Aorta (tissue), 5 donors: ENCODE measurements around the gene KIF1A. TPM values are rescaled to one million over a fixed set of nuclear protein-coding genes. Genes with fewer than 3 reads are reported as not detected.

Source experiments
- ATAC-seq: fragments of 200-7000 bp; cut with Tn5 transposase; one replicate; pipeline ENCODE4 v1.9.1; 2022; ENCODE audit warnings: moderate library complexity; ENCODE audit not compliant: low FRiP score
- DNase-seq, 2 donors: peaks; one replicate each; pipeline ENCODE4 v3.0.0-alpha.2; 2020
- H3K27ac ChIP-seq, 2 donors: one replicate each; pipeline ENCODE4 v1.5.1; 2013; ENCODE audit warnings: low read length in 2 of 2, mild to moderate bottlenecking in 2 of 2, moderate library complexity in 2 of 2, control low read depth in 1 of 2, inconsistent platforms in 1 of 2, low read depth in 1 of 2
- H3K27me3 ChIP-seq, 2 donors: one replicate each; pipeline ENCODE4 v1.6.1; 2013; ENCODE audit warnings: control low read depth in 1 of 2, low read length in 1 of 2, mild to moderate bottlenecking in 1 of 2, moderate library complexity in 1 of 2; ENCODE audit not compliant: insufficient read depth in 2 of 2, control insufficient read depth in 1 of 2
- H3K36me3 ChIP-seq, 2 donors: one replicate each; pipeline ENCODE4 v1.6.1; 2013; ENCODE audit warnings: control low read depth in 1 of 2, low read length in 1 of 2, mild to moderate bottlenecking in 1 of 2; ENCODE audit not compliant: insufficient read depth in 2 of 2, control insufficient read depth in 1 of 2
- H3K4me1 ChIP-seq, 2 donors: one replicate each; pipeline ENCODE4 v1.6.1; 2013; ENCODE audit warnings: low read length in 2 of 2, control low read depth in 1 of 2, mild to moderate bottlenecking in 1 of 2, moderate library complexity in 1 of 2; ENCODE audit not compliant: insufficient read depth in 2 of 2, control insufficient read depth in 1 of 2
- H3K4me3 ChIP-seq, 2 donors: one replicate each; pipeline ENCODE4 v1.5.1; 2013; ENCODE audit warnings: low read length in 2 of 2, control low read depth in 1 of 2, mild to moderate bottlenecking in 1 of 2
- H3K9me3 ChIP-seq: one replicate; pipeline ENCODE4 v1.6.1; 2013; ENCODE audit warnings: mild to moderate bottlenecking, low read length; ENCODE audit not compliant: control insufficient read depth
- WGBS, 2 donors: extraction: QIAGEN DNeasy Blood & Tissue Kit; methylation state at CpG; one replicate each; pipeline ENCODE4 v1.1.7; 2013; 5-methylcytosine and 5-hydroxymethylcytosine counted together
- intact Hi-C, 2 donors: fragments of 100-400 bp; cut with DNase I; formaldehyde crosslinking; loops; one replicate each; pipeline versions ENCODE4 v1.14.2 to v1.15.0; 2022
- polyA plus RNA-seq, 2 donors: library from polyadenylated mRNA; stranded (reverse); fragments of 200-250 nt; gene quantifications; one replicate each; pipeline ENCODE4 v1.2.3, GENCODE V29; 2013
- total RNA-seq, 2 donors: library from RNA; stranded (reverse); fragmentation: NEBNext Ultra II Directional; extraction: Animal tissue kit (Norgen Biotek cat#: 25700); gene quantifications; one replicate each; pipeline ENCODE4 v1.2.1, GENCODE V29; 2021
- donor health status: healthy with polysubstance abuse.
- donor health status: Bipolar disorder and iron deficiency.
- donor health status: DM: no; HTN: no; CAD: no.
- donor health status: DM: no; HTN: no; CAD: no.
- donor health status: DM: yes; HTN: yes; CAD: no.

The KIF1A gene
- total and polyA plus RNA-seq, 4 donors: 0.25 to 0.78 (median 0.72) TPM; not detected in 1

DNA sequence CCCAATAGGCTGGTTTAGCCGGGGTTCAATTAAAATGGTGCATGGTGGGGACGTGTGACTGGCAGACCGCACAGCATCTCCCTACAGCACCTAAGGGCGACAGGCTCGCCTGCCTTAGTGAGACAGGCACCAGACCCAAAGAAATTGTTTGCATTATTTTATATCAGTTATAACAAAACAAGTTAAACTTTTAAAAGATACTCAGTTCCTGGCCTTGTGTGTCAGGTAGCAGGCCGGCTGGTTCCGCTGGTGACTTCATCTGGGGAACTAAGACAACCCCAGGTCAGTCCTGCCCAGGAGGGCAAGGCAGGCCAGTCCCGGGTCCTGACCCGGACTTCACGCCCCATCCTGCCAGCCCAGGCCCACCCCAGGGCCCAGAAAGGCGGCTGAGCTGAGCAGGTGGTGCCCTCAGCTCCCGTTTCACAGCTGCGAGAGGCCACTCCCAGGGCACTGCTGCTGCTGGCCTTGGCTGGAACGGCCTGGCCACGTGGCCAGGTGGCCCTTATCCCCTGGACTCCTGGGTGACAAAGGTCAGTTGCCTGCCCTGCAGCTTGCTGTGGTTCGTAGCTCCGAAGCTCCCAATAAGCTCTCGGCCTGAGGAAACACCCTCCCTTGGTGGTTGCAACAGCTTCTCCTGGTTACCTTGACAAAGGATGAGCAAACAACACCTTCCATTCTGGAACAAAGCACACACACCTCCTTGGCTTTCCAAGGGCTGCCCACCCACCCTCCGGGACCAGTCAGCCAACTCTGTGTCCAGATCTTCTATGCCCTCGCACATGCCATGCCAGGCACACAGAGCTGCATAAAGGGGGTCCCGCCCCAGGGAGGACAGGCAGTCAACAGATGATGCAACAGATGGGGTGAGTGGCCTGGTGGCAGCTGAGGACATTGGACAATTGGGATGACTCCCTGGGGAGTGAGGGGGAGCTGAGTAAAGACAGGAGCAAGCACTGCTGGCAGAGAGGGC, 37.3 kb upstream of the KIF1A start:
- intact Hi-C loops: loop anchor here in 1 of 2 donors (10.0 kb wide), 1 partner anchor 367 kb away; no protein-coding TSS in a partner anchor
- peak; percentile 20 for ATAC-seq

DNA sequence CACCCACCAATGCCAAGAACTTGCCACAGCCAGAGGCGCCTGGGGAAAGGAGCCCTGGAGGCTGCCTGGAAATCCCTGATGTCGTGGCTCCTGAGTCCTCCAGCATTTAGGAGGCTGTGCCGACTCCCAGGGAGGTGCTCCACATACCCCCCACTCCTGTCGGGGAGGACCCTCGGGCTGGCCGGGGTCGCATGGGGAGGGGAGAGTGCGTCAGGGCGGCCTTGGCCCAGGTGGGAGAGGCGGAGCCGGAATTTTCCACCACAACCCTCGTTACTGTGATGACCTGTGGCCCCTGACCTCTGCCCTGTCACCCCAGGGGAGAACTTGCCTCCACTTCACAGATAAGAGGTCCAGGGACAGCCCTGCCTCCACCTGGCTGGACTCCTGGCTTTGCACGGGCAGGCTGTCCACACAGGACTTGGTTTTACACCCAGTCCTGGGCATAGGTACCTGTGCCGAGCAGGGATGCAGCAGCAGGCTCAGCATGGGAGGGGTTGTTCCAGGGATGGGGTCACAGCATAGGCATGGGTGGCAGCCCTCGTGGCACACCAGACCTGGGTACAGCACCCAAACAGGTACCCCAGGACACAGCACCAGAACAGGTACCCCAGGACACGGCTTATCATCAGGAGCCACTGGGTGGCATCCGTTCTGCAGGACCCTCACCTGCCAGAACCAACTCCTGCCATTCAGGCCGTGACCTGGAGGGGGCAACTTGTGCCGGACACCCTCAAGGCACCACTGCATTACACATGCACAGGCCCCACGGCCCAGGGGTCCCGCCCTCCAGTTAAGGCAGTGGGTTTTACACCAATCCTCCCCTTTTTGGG, 36.3 kb upstream of the KIF1A start:
- H3K9me3 ChIP-seq: no peaks in the 10 kb centered on the region
- 70 to 73% methylated on average over 21 of the region's 21 CpGs for WGBS, 2 donors
- ATAC-seq (no peak), DNase-seq (peak; percentile 34 to 74)
- no peaks in the 10 kb centered on the region for H3K4me1 ChIP-seq
- no peak overlapping the region for H3K4me3 ChIP-seq
- intact Hi-C loops: loop anchor here in 1 of 2 donors (10.0 kb wide), 1 partner anchor 368 kb away; no protein-coding TSS in a partner anchor
- H3K36me3 ChIP-seq: no peaks in the 10 kb centered on the region
- H3K27me3 ChIP-seq: no peaks in the 10 kb centered on the region
- no peak overlapping the region for H3K27ac ChIP-seq

More for the DNA sequence above, 37.3 kb upstream of the KIF1A start:
- WGBS, 2 donors: 80 to 84% methylated on average over 21 of the region's 21 CpGs
- no peaks in the 10 kb centered on the region for H3K27me3 ChIP-seq
- no peak overlapping the region for H3K4me3 ChIP-seq
- no peaks in the 10 kb centered on the region for H3K4me1 ChIP-seq
- H3K9me3 ChIP-seq: no peaks in the 10 kb centered on the region
- DNase-seq: no peak
- no peak overlapping the region for H3K27ac ChIP-seq
- no peaks in the 10 kb centered on the region for H3K36me3 ChIP-seq

DNA sequence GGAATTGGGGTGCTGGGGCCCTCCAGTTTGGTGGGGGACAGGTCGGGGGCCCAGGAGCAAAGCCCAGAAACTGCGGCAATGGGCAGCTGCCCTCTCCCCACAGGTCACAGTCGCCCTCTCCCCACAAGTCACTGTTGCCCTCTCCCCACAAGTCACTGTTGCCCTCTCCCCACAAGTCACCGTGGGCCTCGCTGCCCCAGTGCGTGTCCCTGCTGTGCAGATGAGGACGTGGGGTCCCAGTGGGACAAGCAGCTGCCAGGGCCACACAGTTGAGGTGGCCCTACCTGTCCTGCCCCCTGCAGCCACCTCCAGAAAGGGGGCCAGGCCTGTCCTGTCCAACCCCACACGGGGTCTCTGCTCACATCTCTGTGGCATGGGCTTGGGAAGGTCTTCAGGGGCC, 35.7 kb upstream of the KIF1A start:
- no peak overlapping the region for H3K27ac ChIP-seq
- ATAC-seq: no peak
- no peak for DNase-seq
- no peaks in the 10 kb centered on the region for H3K4me1 ChIP-seq
- H3K36me3 ChIP-seq: no peaks in the 10 kb centered on the region
- no peak overlapping the region for H3K4me3 ChIP-seq
- no peaks in the 10 kb centered on the region for H3K27me3 ChIP-seq
- no peaks in the 10 kb centered on the region for H3K9me3 ChIP-seq
- 92 to 93% methylated on average over 7 to 8 of the region's 8 CpGs for WGBS, 2 donors
- intact Hi-C loops: loop anchor here in 1 of 2 donors (10.0 kb wide), 1 partner anchor 369 kb away; no protein-coding TSS in a partner anchor

DNA sequence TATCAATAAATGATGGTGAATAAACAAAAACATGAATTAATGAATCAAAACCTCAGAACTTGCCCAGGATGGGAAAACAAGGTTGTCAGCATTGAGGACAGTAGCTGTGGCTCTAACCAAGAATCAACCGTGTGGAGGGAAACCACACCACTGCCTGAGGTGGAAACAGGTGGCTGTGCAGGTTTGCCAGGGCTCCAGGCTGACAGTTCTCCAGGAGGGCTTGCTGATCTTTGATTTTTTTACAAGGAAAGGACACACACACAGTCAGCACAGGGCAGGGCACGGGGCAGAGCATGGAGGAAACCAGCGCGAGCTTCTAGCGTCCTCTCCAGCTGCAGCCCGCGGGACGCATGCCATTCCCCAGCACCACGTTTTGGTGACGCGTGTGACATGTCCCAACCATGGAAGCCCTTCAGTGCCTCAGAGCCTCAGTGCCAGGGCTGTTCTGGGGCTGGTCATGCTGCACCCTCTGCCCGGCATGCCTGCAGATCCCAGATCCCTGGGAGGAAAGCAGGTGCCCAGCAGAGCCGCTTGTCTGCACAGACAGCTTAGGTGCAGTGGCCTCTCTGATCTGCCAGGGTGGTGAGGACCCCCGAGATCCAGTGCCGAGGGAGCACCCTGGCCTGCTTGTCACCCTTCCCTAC, 32.8 kb upstream of the KIF1A start:
- ATAC-seq (no peak), DNase-seq (no peak)
- WGBS, 2 donors: 79 to 82% methylated on average over 15 of the region's 15 CpGs
- H3K27ac ChIP-seq: no peak overlapping the region
- intact Hi-C loops: loop anchor here in 1 of 2 donors (10.0 kb wide), 1 partner anchor 372 kb away; no protein-coding TSS in a partner anchor
- H3K36me3 ChIP-seq: no peaks in the 10 kb centered on the region
- no peaks in the 10 kb centered on the region for H3K4me1 ChIP-seq
- no peak overlapping the region for H3K4me3 ChIP-seq
- no peaks in the 10 kb centered on the region for H3K27me3 ChIP-seq
- H3K9me3 ChIP-seq: no peaks in the 10 kb centered on the region

DNA sequence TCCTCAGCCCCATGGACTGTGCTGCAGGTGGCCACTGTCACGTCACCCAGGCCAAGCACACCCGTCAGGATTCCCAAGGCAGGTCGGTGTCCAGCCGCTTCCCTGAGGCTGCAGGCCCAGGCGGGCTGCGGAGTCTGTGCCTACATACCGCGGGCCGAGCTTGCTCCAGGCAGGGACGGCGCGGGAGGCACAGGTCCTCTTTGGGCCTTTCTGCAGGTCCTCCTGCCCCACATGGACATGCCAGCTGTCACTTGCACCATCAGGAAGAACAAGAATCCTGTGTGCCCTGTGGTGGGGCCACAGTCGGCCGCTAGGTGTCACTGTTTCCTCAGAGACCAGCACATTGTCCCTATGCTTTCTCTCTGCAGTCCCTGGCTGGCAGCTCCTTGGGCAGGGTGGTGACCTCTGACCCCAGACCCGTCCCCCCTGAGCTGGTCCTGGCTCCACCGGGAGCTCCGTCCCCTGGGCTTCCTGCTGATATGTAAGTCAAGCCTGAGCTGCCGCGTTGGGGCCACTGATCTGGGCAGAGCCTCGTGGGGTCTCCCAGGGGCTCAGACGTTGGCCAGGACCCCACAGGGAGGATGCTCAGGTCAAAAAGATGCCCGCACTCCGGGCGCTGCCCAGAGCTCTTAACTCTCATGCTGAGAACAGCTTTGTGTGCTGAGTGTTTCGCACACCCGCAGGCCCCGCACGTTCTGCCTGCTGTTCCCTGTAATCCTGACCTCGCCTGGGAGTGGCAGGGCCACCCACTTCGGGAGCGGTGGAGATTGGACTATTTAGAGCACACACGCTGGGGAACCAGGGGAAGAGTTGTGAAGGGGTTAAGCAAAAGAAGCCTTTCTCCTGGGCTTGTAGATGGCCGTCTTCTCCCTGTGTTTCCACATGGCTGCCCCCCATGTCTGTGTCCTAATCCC, 31.3 kb upstream of the KIF1A start:
- H3K27me3 ChIP-seq: no peaks in the 10 kb centered on the region
- no peaks in the 10 kb centered on the region for H3K9me3 ChIP-seq
- ATAC-seq (peak; percentile 84), DNase-seq (peak; percentile 86 to 94)
- intact Hi-C loops: loop anchor here in 1 of 2 donors (10.0 kb wide), 1 partner anchor 373 kb away; no protein-coding TSS in a partner anchor
- WGBS, 2 donors: 36 to 40% methylated on average over 33 of the region's 33 CpGs
- no peaks in the 10 kb centered on the region for H3K36me3 ChIP-seq
- H3K27ac ChIP-seq: no peak overlapping the region
- H3K4me3 ChIP-seq: no peak overlapping the region
- no peaks in the 10 kb centered on the region for H3K4me1 ChIP-seq

DNA sequence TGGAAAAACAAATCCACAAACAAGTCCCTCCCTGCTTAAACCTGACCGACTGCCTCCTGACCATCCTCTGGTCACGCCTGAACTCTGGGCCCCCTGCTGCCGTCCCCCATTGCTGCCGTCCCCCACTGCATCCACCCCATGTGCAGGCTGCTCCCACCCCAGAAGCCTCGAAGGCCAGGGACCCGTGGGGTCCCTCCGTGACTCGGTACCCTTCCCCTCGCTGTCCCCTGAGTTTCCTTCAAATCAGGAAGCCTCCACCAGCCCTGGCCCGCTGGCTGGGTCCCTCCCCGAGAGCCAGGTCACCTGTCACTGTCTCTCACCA, 30.7 kb upstream of the KIF1A start:
- Histone ChIP-seq H3K4me1 (no peaks in the 10 kb centered on the region), H3K4me3 (no peak overlapping the region), H3K27ac (no peak overlapping the region), H3K36me3 (no peaks in the 10 kb centered on the region), H3K27me3 (no peaks in the 10 kb centered on the region), H3K9me3 (no peaks in the 10 kb centered on the region)
- DNase-seq: no peak
- ATAC-seq: no peak
- intact Hi-C loops: loop anchor here in 1 of 2 donors (10.0 kb wide), 1 partner anchor 374 kb away; no protein-coding TSS in a partner anchor
- WGBS, 2 donors: 60 to 63% methylated on average over 11 of the region's 11 CpGs

DNA sequence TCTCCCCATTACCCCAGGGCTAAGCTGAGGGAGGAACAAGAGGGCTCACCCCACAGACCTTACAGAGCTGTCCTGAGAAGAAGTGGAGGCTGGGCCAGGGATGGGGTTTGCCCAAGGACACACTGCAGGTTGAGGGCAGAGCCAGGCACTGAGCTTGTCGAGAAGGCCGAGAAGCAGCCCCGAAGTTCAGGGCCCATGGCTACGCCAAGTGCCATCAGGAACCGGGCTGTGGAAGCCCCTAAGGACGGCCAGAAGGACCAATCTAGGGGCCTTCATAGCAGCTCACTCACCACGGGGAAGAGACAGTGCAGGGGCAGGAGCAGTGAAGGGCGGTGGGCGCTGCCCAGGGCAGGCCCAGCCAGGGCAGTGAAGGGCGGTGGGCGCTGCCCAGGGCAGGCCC, 30.0 kb upstream of the KIF1A start:
- Histone ChIP-seq H3K27me3 (no peaks in the 10 kb centered on the region), H3K27ac (no peak overlapping the region), H3K4me3 (no peak overlapping the region), H3K9me3 (no peaks in the 10 kb centered on the region), H3K36me3 (no peaks in the 10 kb centered on the region), H3K4me1 (no peaks in the 10 kb centered on the region)
- ATAC-seq: no peak
- intact Hi-C loops: loop anchor here in 1 of 2 donors (10.0 kb wide), 1 partner anchor 375 kb away; no protein-coding TSS in a partner anchor
- 81 to 84% methylated on average over 8 to 11 of the region's 11 CpGs for WGBS, 2 donors
- no peak for DNase-seq
